HG03439 (cell line): ENCODE measurements around the gene SPATA12.

ENCODE experiments used
- ATAC-seq: cut with Tn5 transposase; IDR thresholded peaks from one replicate; pipeline ENCODE4 v1.9.1; 2021; ENCODE audit warnings: mild to moderate bottlenecking, moderate library complexity; ENCODE audit not compliant: unreplicated experiment

The SPATA12 gene, protein sequence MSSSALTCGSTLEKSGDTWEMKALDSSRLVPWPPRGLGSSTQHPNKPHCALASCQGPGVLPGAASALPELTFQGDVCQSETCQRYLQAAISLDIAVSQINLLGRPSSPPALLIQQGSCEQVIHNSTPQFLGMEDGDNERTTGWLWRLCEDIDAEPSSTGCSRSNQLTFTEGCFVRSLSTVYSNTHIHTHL

DNA sequence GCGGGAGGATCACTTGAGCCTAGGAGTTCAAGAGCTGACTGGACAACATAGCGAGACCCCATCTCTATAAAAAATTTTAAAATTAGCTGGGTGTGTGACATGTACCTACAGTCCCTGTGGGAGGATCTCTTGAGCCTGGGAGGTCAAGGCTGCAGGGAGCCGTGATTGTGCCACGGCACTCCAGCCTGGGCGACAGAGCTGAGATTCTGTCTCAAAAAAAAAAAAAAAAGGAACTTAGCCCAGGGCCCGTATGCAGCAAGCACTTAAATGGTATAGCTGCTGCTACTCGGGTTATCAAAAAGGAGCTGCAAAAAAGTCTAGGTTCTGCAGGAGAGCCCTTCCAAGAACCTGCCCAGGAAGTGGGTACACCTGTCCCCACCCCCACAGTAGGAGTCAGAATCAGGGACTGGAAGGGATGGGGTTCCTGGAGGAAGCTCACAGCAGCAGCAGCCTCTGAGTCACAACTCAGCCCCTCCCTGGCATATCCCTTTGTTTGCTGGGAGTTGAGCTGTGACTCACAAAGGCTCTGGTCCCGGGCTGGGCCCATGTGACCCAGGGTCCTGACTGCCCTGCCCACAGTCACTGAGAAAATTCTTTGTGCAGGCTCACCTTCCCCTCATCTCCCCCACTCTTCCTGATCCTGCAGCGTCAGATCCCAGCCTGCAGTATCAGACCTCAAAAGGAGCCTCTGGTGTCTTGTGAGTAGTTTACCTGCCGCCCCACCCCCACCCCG is at the start of gene SPATA12:
TSS of gene SPATA12 (plus strand) at position 576 of the 733 bp plus-strand sequence. CDS start 13,031 bp downstream, outside the sequence.
- ATAC-seq: no peak

DNA sequence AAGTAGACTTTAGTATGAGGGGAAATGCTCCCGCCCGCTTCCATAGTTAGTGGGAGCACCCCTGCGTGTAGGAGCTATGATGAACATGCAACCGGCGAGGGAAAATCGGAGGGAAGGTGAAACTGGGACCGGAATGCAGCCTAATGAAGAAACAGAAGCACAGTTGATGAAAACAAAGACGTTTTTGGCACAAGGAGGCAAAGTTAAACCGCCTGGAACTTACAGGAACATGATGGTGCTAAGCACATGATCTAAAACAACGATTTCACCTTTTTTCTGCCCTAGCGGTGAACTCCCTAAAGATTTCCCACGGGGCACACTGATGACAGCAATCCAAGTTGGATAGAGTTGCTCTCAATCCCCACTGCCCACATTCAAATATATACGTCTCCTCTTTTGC is 49.4 kb upstream of the SPATA12 start:
- no peak for ATAC-seq

DNA sequence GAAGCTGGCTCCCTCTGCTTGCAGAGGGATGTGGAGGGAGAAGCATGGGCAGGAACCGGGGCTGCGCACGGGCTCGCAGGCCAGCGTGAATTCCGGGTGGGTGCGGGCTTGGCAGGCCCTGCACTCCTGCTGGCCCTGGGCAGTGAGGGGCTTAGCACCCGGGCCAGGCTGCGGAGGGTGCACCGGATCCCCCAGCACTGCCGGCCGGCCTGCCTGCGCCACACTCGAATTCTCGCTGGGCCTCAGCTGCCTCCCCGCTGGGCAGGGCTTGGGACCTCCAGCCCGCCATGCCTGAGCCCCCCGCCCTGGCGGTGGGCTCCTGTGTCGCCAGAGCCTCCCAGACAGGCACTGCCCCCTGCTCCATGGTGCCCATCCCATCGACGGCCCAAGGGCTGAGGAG is 47.6 kb upstream of the SPATA12 start:
- ATAC-seq: no peak

DNA sequence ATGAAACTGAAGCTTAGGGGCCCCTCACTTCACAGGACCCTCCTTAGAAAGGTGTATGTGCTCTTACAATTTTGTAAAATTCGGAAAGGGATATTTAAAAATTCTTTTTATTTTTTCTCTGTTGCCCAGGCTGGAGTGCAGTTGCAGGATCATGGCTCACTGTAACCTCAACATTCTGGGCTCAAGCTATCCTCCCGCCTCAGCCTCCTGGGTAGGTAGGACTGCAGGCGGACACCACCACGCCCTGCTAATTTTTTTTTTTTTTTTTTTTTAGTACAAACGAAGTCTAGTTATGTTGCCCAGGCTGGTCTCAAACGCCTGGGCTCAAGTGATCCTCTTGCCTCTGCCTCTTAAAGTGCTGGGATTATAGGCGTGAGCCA is 45.1 kb upstream of the SPATA12 start:
- ATAC-seq: no peak

DNA sequence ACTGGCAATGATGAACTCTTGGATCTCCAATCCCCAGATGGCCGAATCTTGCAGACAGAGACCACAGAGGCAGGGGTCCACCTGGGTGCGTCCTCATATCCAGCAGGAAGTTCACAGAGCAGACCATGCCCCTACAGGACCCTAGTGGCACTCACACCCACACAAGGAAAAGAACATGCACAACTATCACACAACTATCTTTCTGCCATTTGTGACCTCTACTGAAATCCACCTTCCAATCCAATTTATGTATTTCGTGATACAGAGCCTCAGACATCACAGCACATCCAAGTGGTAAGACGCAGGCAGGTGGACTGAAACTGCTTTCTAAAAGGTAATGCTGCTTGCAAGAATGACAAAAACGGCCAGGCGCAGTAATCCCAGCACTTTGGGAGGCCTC is 44.6 kb upstream of the SPATA12 start:
- ATAC-seq: no peak

DNA sequence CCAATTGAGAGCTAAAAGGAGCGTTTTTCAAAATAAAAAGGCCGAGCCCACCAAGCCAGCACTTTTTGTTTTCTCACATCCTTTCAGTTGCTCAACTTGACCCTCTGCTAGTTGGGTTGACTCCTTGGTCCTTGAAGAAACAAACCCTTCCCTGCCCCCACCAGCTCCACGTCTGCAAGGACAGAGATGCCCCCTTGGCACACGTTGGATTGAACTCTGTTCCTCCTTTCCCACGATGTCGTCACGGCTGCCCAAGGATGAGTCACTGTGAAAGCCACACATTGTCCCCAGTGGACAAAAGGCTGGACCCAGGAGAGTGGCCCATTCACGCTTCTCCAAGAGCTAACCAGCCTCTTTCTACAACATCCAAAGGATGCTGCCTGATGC is 43.0 kb upstream of the SPATA12 start:
- ATAC-seq: no peak

DNA sequence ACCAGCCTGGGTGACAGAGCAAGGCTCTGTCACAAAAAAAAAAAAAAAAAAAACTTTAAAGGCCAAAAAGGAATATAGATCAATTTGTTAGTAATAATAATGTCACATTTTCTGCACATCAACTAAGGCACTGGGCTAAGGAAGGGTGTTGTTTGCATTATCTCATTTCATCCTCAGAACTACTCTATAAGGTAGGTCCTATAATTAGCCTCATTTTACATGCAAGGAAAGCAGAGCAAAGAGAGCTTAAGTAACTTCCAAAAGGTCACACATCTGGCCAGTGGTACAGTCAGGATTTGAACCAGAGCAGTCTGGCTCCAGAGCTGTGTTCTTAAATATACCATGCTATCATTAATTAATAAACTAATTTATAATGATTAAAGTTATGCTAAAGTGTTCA is 42.2 kb upstream of the SPATA12 start:
- ATAC-seq: no peak

DNA sequence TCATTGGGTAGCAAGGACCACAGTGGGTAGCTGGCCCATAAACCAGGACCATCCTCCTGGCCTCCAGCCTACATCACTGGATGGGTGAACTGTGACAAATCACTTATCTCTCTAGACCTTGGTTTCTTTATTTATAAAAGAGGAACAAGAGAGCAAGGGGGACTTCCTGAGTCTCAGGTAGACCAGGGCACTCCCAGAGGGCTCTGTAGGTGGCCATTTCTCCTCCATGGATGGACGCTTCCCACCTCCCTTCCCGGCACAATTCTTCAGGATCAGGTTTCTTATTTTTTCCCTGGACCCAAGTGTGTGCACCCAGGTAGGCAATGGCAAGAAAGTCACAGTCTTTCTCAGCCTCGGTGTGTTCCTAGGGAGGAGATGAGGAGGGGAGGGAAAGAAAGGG is 41.4 kb upstream of the SPATA12 start:
- ATAC-seq: no peak

DNA sequence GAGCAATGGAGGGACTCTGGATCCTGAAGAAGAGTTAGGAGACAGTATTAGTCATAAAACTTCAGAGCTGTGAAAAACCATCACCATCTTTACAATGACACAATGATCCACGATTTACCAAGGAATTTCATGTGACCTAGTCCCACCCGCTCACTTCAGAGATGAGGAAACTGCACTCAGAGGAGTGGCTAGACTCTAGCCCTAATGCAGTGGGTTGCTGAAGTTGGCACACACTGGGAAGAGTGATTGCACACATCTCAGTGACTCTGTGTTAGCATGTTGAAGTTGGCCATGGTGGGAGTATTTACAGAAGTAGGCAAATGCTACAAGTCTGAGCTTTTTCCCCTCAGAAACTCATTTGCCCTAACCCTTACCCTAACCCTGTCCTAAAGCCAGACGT is 35.2 kb upstream of the SPATA12 start:
- ATAC-seq: no peak

DNA sequence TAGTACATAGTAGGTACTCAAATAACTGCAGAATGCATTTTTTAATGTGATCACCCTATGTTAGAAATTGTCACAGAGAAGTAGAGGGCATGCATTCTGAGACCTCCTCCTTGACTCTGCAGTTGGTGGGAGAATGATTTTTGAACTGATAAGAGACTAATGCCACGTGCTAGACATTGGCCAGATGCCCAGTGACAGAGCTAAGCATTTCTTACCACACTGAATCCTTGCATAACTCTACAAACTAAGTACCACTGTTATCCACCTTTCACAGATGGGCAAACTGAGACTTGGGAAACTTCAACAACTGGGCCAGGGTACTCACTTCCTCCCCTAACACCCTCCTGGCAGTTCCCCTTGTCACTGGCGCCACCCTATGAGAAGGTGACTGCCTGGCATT is 33.5 kb upstream of the SPATA12 start:
- no peak for ATAC-seq

DNA sequence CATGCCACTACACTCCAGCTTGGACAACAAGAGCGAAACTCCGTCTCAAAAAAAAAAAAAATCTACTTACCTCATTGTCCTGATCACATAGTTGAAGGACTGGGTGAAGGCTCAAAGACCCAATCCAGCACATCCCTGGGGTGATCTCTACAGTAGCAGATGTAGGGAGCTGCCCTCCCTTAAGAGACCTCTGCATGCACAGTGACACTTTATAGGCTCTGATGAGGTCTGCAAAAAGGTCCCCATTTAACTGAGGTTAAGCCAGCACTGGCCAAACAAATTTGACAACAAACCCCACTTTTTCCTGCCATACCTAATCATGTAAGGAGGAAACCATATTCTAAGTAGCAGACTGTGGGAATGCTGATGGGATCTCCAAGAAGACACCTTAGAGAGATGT is 31.1 kb upstream of the SPATA12 start:
- no peak for ATAC-seq

DNA sequence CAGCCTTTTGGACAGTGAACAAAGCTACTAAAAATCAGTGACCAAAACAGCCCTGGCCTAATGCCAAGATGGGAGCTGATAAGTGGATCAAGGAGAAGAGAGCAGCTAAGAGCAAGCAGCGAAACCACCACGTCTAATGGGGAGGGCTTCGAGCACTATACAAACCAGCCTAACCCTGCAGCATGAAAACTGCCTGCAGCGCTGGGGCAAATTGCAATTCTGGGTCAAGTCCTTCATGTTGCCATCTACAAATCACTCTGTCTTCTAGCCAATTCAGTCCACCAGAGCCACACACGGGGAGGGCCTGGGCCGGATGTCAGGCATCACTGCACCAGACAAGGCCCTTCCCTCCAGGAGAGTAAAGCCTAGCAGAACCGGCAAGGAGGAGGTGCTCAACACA is 30.5 kb upstream of the SPATA12 start:
- no peak for ATAC-seq

DNA sequence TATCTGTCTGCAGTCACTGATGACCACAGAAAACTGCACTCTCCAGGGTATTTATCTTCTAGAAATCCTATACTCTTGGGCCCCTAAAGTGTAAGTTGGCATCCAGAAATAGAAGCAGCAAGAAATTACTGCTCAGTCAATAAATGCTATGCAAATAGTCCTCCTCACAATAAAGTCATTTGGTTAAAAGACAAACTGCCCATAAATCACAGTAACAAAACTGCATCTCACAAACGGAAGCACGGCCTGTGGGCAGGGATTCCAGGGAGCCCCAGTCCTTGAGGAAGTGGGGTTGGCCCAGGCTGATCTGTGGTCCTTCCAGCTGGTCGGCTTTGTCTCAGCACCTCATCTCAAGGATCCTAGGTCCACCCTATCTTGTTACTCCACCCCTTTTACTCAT is 29.7 kb upstream of the SPATA12 start:
- ATAC-seq: no peak

DNA sequence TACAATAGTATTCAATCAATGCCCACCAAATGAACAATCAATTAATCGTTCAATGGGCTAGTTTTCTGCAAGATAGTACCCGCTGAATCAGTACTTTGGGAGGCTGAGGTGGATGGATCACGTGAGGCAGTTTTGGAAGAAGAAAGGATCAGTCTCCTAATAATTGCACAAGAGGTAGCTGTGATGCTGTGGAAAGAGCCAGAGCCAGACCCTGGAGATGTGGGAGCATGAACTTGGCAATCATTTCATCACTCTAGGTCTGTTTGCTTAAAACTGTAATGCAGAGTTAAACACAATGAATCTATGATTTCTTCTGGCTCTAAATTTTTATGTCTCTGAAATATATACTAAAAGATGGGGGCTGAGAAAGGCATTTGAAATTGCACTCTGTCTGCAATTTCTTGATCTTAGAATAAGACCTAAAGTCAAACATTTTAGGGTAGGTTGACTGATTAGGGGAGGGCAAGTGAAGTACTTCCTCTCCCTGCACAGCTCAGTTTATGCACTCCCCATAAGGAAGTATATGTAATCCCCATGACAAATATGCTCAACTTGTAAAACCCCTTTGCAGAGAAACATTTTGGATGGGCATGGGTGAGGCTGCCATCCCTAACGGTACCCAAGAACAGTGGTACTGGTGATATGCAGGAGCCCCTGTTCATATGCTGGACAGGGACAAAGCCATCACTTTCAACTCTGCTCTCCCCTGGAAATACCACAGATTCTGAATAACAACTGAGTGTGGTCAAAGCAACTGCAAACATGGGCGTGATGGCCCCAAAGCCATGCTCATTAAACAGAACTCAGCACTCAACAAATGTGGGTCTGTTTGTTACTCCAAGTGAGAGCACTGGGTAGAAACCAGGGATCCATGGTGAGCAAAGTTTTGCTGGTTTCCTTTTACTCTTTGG is 28.6 kb upstream of the SPATA12 start:
- ATAC-seq: no peak

DNA sequence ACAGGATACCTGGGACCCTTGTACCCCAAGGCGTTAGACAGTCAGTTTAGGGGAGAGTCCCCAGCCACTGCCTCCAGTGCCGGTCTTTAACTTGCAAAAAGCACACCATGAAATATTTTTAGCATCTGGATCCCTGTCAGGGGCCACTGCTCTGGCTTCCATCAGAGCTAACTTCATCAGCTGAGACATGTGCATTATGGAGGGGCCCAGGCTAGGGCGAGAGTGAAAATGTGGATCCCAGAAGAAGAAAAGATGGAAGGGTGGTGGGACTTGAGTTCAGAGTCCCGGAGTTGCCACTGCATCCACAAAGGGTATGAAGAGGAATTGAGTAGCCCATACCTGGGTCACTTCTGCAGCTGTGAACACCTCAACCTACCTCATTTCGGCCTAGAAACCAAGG is 23.5 kb upstream of the SPATA12 start:
- no peak for ATAC-seq

DNA sequence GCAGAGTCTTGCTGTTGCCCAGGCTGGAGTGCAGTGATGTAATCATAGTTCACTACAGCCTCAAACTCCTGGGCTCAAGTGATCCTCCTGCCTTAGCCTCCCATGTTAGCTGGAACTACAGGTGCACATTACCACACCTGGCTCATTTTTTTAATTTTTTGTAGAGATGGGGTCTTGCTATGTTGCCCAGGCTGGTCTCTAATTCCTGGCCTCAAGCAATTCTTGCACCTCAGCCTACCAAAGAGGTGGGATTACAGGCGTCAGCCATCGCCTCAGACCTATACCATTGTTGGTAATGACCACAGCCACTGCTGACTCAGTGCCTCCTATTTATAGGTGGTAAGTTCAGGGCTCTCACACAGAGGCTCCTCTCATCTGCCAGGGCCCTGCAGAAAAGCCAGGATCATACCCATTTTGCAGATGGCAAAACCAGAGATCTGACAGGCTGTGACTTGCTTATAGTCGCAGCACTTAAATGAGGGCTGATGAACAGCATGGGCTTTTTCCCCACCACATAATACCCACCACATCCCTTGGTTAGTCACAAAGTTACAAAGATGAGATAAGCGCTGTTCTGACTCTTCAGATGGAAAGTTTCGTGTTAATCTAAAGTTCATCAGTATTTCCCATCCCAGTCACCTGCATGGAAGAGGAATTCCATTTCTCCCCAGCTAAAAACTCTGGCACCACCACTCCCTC is 21.8 kb upstream of the SPATA12 start:
- ATAC-seq: no peak

DNA sequence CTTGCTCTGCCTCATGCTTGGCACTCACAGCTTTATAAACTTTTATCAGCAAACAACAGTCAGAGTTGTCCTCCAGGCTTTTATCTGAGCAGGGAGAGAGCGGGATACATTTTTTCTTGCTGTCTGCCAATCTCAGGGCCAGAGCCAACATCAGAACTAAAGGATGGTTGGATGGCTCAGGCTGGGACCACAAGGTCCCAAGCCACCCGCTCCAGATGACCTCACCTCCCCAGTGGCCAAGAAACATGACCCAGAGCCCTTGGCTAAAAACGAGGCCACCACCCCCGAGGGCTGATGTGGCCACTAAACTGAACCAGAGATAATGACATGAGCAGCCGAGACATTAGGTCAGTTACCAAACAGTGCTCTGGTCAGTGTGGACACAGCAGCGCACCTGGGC is 18.8 kb upstream of the SPATA12 start:
- no peak for ATAC-seq

DNA sequence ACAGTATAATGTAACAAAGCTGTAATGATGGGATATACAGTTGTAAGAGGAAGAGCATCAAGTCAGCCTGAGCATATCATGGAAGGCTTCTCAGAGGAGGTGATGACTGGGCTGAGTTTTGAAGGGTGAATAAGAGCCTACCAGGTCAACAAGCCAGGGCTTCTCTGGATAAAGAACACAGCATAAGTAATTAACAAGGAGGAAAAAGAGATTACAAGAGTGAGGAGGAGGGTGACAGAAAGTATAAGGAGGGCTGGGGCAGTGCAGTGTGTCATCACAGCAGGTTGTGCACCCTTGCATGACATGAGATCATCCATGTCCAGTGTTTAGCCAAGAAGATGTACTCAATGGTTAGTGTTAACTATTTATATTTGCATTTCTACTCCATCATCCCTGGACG is 16.9 kb upstream of the SPATA12 start:
- ATAC-seq: no peak

DNA sequence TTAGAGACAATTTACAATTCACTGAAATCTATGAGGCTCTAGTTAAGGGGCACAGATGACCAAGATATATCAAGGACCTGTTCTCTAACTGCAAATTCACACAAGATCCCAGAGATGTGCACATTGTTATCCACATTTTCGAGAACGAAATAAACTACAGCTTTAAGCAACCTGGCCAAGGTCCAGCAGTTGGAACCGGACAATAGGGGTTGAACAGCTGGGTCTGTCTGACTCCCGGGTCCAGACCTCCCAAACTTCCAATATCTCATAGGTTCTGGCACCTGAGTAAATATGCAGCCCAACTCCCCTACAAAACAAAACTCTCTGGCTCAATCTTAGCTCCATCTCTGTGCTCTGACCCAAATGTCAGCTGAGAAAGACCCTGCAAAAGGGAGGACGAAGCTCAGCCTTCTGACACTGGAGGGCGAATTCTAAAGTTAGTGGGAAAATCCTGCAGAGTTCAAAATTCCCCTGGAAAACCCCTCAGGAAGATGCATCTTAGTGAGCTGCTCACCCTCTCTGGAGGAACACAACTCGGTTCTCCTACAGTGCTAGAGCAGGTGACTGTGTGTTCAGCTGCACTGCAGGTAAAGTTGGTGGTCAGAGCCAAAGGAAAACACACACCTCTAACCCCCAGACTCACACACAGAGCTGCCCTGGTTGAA is 14.2 kb upstream of the SPATA12 start:
- ATAC-seq: no peak

DNA sequence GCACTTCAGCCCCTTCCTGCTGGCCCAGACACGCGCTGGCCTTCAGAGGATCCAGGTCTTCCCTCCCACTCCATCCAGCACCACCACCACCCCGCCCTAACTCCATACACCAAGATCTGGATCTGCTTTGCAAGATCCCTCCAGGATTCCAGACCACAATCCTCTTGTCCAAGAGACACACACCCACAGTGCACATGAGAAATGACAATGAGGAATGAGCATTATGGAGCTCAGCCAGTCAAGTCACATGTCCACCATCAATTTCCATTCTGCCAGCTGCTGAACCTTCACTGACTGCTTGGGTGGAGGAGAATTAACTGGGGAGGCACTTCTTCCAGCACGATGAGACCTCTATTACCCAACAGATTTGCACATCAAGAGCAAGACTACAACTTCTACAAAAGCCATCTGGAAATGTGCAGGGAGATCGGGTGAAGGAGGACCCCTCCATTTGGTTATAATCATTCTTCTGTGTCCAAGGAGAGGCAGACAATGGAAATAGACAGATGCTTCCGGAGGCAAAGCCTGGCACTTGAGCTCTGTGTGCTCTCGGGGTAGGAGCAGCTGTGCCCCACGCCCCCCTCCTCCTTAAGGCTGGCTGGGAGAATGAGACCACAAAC is 12.3 kb upstream of the SPATA12 start:
- ATAC-seq: no peak
